GM19395 (cell line): ENCODE results near the gene RNFT2.

Experiments
- ATAC-seq: cut with Tn5 transposase; IDR thresholded peaks from one replicate; pipeline ENCODE4 v1.9.1; 2021; ENCODE audit warnings: mild to moderate bottlenecking, moderate library complexity; ENCODE audit not compliant: unreplicated experiment

Gene RNFT2

DNA sequence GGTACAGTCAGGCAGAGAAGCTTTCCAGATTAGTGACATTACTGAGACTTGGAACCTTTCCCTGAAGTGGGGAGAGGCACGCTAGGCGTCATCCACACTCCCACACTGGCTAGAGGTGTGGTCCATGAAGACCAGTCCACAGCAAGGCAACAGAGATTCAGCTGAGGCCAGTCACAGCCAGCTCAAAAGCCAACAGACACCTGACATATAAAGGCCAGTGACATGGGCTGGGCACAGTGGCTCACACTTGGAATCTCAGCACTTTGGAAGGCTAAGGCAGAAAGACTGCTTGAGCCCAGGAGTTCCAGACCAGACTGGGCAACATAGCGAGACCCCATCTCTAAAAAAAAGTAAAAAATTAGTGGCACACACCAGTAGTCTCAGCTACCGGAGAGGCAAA is 132.2 kb downstream of the RNFT2 start:
- no peak for ATAC-seq

DNA sequence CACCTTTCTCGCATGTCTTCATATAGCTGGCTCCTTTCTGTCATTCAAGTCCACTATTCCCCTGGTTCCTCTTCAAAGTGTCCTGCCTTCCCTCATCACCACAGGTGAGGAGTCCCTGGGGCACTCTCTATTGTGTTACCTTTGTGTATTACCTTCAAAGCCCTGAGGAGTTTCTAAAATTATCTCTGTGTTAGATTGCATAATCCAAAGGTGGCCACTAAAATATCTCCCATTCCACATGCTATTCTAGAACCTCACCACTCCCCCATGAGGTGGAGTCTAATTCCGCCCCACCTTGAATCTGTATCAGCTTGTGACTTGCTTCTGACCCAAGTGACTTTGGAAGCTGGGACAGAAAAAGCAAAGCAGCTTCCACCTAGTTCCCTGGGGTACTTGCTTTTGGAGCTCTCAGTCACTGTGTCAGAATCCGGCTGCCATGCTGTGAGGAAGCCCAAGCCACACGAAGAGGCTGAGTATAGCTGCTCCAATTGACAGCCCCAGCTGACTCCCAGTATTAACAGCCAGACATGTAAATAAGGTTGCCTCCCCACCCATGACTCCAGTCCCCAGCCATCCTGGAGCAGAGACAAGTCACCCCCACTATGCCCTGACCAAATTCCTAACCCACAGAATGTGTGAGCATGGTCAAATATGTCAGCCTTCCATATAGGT is 136.3 kb downstream of the RNFT2 start:
- ATAC-seq = no peak

DNA sequence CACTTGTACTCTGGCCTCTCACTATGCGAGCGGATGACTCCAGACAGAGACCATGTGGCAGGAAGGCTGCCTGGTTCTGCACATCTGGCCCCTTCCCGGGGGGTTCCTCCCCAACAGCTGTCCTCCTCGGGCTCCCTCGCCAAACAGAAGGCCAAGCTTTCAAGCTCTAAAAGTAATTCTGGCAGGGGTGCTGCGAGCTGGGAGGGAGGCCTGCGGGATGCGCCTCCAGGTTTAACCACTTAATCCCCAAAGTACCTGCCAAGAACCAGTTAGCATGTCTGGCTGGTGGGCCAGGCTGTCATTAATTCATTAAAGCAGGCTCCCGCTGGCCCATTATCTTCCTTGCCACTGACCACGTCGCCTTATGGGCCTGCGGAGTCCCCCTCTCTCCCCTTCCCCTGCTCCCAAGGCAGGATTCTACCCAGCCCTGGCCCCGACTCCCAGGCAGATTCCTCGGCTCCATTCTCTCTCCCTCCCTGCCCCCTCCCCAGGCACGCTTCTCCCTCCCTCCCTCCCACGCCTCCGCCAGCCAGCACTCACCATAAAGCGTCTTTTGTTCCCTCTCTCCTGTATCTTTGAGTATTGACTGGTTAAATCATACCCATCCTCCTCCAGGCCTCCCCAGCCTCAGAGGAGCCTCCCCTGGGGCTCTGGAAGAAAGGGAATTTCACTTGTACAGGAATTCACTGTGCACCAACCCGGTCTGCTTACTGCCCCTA is 138.2 kb downstream of the RNFT2 start:
- ATAC-seq = no peak

DNA sequence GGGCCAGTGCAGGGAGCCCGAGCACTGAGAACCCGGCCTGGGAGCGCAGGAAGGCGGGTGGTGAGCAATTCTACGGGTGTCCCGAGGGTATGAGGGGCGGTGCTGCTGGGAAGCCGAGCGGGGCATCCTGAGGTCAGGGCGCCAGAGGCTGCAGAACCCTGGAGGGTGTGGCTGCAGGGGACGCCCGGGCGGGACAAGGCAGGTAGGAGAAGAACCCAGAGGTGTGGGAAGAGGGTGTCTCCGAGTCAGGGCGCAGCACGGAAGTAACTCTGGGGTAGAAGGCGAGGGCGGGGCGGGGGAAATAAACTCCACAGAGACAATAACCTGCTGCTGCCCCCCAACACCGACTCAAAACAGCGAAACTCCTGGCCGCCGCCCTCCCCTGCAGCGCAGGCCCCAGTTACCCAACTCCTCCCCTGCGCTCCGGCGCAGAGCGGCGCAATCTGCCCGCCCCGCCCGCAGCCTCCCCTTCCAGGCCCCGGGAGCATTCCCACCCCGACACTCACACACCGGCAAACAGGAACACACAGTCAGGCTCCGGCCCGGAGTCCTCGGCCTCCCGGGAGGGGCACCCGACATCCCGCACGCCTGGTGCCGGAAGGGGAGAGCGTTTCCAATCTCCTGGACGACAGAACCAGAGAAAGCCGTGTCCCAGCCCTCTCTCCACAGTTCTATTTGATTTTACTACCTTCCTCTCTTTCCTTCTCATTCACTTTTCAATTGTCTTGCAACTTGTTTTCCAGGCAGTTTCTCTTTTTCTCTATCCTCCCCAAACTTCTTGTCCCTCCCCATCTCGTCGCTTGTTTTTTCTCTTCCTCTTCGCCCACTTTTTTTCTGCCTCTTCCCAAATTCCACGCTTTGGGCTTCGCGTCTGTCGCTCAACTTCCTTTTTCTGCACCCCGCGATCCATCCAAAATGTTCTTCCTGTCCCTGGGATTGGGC is 140.7 kb downstream of the RNFT2 start:
- no peak for ATAC-seq

DNA sequence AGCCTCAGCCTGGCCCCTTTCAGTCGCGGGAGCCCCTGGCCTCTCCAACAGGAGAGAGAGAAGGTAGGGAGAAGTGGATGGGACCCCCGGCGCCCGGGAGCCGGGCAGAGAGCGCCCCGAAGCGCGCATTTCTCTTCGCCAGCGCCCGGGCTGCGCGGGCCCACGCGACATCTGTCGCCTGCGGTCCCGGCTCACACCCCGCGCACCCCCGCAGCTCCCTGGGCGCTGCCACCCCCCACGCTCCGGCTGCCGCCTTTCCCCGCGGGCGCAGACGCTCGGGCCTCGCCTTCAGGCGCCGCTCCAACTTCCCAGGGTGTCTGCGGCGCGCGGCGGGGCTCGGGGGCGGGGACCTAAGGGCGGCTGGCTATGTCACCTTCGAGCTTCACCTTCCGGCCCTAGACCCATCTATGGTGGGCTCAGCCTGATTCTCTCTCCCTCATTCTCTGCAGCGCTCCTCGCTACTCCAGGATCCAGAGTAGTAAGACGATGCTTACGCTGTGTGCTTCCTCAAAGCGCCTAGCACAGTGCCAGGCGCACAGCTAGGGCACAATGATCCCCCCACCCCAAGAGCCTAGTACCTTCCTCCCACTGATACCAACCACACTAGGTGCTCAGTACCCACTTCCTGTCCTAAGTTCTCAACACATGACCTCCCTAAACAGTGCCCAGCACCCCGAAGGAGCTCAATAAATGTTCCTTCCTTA is 141.5 kb downstream of the RNFT2 start:
- no peak for ATAC-seq

- ATAC-seq = no peak
These were observed 142.2 kb downstream of the RNFT2 start for GRCh38 chr12:116880213-116880816.

GRCh38 chr12:116880817-116881324 is 142.8 kb downstream of the RNFT2 start:
- no peak for ATAC-seq

DNA sequence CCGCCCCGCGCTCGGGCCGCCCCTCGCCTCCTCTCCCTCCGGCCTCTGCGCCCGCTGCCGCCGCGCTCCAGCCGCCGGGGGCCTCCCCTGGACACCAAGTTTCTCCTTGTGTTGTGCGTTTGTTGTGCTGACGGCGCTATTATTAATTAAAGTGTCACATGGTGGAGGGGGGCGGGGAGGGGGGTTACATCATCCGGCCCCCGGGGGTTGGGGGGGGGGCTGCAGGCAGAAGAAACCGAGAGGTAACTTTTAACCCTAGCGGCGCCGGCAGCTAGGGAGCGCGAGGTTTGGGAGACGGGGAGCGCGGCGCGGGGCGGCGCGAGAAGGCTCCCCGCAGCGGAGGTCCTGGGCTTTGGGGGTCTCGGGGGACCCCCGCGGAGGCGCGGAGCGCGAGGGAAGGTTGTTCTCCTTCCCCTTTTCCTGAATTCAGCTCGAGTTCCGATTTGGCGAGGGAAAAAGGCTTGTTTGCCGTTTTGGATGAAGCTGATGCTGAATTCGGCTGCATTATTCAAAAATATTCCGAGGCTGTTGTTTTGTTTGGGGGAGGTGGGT is 143.3 kb downstream of the RNFT2 start, which contains the start of gene HRK:
TSS of gene HRK (minus strand) at position 117 of the 552 bp plus-strand sequence. CDS start 134 bp downstream, outside the sequence.
- ATAC-seq = no peak

DNA sequence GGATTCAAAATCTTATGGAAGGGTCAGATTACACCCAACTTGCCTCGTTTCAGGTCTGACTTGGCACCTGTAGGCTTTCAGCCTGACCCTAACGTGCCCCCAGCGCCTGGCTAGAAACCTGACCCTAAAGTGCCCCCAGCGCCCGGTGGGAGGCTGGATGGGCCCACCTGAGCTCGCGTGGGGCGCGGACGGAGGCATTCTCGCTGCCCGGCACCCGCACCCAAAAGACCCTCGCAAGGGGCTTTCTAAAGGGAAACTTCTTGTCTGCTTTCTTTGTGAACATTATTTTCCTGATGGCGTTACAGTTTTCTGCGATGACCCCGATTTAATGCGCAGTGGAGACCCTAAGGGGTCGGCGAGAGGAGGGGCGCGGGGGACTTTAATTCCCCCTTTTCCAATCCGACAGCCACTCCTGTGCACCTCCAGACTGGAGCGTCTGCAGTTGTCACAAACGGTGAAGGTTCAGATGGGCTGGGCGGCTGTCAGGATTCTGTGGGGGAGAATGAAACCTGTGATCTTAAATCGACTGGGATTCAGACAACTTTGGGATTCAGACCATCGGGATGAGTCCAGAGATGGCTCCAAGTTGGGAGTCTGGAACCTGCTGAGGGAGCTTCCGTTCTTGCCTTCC is 143.9 kb downstream of the RNFT2 start:
- ATAC-seq = no peak

DNA sequence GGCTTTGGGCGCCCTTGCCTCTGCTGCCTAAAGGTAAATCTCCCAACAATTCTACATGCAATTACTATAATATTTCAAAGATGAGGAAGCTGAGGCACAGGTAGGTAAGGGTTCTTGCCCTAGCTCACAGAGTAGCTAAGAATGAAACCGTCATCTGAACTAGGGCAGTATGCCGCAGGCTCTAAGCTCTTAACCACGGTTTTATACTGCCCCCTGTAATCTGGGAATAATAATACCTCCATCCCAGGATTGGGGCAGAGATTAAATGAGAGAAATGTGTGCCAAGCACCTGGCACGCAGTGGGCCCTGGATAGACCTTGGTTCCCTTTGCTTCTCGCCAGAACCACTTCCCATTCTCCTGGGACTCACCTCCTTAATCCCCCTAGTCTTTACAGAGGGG is 144.6 kb downstream of the RNFT2 start:
- no peak for ATAC-seq

- ATAC-seq = no peak
These were observed 146.8 kb downstream of the RNFT2 start for GRCh38 chr12:116884871-116885270.

DNA sequence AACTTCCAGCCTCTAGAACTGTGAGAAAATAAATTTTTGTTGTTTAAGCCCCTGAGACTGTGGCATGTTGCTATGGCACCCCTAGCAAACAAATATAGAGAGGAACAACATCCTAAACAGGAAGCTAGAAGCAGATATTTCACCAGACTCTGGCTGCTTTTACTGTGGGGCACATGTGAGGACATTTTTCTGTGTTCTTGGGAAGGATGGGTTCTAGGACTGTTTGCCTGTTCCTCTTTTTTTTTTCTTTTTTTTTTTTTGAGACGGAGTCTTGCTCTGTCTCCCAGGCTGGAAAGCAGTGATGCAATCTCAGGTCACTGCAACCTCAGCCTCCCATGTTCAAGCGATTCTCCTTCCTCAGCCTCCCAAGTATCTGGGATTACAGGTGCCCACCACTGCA is 147.4 kb downstream of the RNFT2 start:
- no peak for ATAC-seq

- ATAC-seq = no peak
These were observed 149.1 kb downstream of the RNFT2 start for GRCh38 chr12:116887244-116887643.

DNA sequence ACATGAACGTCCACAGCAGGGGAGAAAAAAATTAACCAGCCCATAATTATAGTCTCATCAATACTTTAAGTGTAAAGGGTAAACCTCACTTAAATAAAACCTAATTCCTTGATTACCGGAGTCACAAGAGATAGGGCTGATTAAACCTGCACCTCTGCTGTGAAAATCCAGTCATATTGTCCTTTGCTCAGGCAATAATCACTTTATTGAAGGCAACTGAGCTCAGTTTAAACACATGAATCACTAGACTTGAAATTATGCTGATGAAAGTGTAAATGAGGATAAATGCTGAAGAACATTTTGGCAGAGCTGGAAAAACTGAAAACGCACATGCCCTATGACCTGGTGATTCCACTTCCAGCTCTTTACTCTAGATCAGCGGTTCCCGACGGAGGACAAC is 149.8 kb downstream of the RNFT2 start:
- ATAC-seq = no peak

GRCh38 chr12:116890330-116890729 is 152.2 kb downstream of the RNFT2 start:
- no peak for ATAC-seq

- ATAC-seq = no peak
These were observed 152.9 kb downstream of the RNFT2 start for GRCh38 chr12:116891019-116891418.

GRCh38 chr12:116892349-116893140 is 154.4 kb downstream of the RNFT2 start:
- no peak for ATAC-seq

DNA sequence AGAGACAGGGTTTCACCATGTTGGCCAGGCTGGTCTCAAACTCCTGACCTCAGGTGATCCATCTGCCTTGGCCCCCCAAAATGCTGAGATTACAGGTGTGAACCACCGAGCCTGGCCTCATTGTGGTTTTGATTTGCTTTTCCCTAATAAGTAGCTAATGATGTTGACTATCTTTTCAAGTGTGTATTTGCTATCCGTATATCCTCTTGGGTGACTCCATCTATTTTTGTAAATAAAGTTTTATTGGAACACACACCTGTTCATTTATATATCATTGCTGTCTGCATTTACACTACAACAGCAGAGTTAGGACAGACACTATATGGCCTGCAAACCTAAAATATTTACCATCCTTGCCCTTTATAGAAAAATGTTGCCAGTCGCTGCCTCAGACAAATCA is 156.8 kb downstream of the RNFT2 start:
- ATAC-seq = no peak
